Parathyroid adenoma (tissue), 2 donors: ENCODE measurements around the gene PROZ.

Source experiments
- H2AFZ ChIP-seq: fragments of 300-600 bp; sonication (generic); one replicate; pipeline ENCODE4 v1.7.0; 2017; ENCODE audit warnings: antibody characterized with exemption, mild to moderate bottlenecking
- H3K27ac ChIP-seq: fragments of 300-600 bp; sonication (generic); one replicate; pipeline ENCODE4 v1.7.0; 2017
- H3K27me3 ChIP-seq: fragments of 300-600 bp; sonication (generic); one replicate; pipeline ENCODE4 v1.7.0; 2017; ENCODE audit warnings: low read length; ENCODE audit not compliant: control insufficient read depth, insufficient read depth
- H3K36me3 ChIP-seq: fragments of 300-600 bp; sonication (generic); one replicate; pipeline ENCODE4 v1.7.0; 2017; ENCODE audit warnings: low read length; ENCODE audit not compliant: control insufficient read depth, insufficient read depth
- H3K4me1 ChIP-seq: fragments of 300-600 bp; sonication (generic); one replicate; pipeline ENCODE4 v1.7.0; 2017; ENCODE audit warnings: control low read depth
- H3K4me2 ChIP-seq: fragments of 300-600 bp; sonication (generic); one replicate; pipeline ENCODE4 v1.7.0; 2017; ENCODE audit warnings: low read length
- H3K4me3 ChIP-seq: fragments of 300-600 bp; sonication (generic); one replicate; pipeline ENCODE4 v1.7.0; 2017; ENCODE audit warnings: low read depth, low read length
- H3K79me2 ChIP-seq: fragments of 300-600 bp; sonication (generic); one replicate; pipeline ENCODE4 v1.7.0; 2017; ENCODE audit warnings: control low read depth
- H3K9ac ChIP-seq: fragments of 300-600 bp; sonication (generic); one replicate; pipeline ENCODE4 v1.7.0; 2017; ENCODE audit warnings: mild to moderate bottlenecking
- H3K9me3 ChIP-seq: fragments of 300-600 bp; sonication (generic); one replicate; pipeline ENCODE4 v1.7.0; 2017; ENCODE audit warnings: low read length; ENCODE audit not compliant: control insufficient read depth
- TF ChIP-seq, protein P1 (sequence below): fragments of 300-600 bp; sonication (generic); IDR thresholded peaks from one replicate; pipeline ENCODE4 v1.7.0; 2017; ENCODE audit warnings: antibody characterized with exemption, mild to moderate bottlenecking
- donor health status: primary hyperparathyroidism.

The PROZ gene

GRCh38 chr13:113187883-113188665 lies 29.6 kb downstream of the PROZ start:
- TF ChIP-seq, protein P1, sequence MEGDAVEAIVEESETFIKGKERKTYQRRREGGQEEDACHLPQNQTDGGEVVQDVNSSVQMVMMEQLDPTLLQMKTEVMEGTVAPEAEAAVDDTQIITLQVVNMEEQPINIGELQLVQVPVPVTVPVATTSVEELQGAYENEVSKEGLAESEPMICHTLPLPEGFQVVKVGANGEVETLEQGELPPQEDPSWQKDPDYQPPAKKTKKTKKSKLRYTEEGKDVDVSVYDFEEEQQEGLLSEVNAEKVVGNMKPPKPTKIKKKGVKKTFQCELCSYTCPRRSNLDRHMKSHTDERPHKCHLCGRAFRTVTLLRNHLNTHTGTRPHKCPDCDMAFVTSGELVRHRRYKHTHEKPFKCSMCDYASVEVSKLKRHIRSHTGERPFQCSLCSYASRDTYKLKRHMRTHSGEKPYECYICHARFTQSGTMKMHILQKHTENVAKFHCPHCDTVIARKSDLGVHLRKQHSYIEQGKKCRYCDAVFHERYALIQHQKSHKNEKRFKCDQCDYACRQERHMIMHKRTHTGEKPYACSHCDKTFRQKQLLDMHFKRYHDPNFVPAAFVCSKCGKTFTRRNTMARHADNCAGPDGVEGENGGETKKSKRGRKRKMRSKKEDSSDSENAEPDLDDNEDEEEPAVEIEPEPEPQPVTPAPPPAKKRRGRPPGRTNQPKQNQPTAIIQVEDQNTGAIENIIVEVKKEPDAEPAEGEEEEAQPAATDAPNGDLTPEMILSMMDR = no peak
- no peaks in the 10 kb centered on the region for H3K36me3 ChIP-seq
- H3K9ac ChIP-seq = no peak overlapping the region
- H3K79me2 ChIP-seq = peaks cover 3% of the 10 kb centered on the region
- no peak overlapping the region for H2AFZ ChIP-seq
- no peaks in the 10 kb centered on the region for H3K27me3 ChIP-seq
- no peaks in the 10 kb centered on the region for H3K4me1 ChIP-seq
- H3K9me3 ChIP-seq = no peaks in the 10 kb centered on the region
- H3K4me2 ChIP-seq = no peak overlapping the region
- no peak overlapping the region for H3K27ac ChIP-seq
- no peak overlapping the region for H3K4me3 ChIP-seq

GRCh38 chr13:113190181-113190580 lies 31.7 kb downstream of the PROZ start:
- H3K4me2 ChIP-seq = no peak overlapping the region
- H2AFZ ChIP-seq = no peak overlapping the region
- TF ChIP-seq, protein P1 = no peak
- peaks cover 3% of the 10 kb centered on the region for H3K79me2 ChIP-seq
- H3K4me1 ChIP-seq = no peaks in the 10 kb centered on the region
- no peak overlapping the region for H3K27ac ChIP-seq
- H3K9me3 ChIP-seq = no peaks in the 10 kb centered on the region
- H3K36me3 ChIP-seq = no peaks in the 10 kb centered on the region
- no peak overlapping the region for H3K4me3 ChIP-seq
- H3K9ac ChIP-seq = no peak overlapping the region
- no peaks in the 10 kb centered on the region for H3K27me3 ChIP-seq

DNA sequence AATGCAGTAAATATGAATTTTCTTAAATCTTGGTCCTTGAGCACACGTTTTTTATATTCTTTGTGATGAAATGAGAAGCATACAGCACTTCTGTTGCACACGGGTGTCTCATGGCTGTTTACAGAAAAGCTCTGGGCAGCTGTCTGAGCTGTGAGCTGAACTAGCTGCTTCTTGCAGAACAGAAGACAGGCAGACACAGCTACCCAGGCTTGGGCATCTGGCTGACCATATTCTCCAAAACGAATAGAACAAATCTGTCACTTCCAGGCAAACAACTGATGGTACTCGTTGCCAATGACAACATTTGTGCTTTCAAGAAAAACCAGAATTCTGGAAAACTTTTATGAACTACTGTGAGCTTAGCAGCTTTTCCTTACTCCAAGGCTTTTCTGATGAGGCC lies 33.8 kb downstream of the PROZ start:
- no peaks in the 10 kb centered on the region for H3K9me3 ChIP-seq
- H3K4me3 ChIP-seq = no peak overlapping the region
- no peak overlapping the region for H3K4me2 ChIP-seq
- no peak overlapping the region for H3K9ac ChIP-seq
- TF ChIP-seq, protein P1 = no peak
- H3K4me1 ChIP-seq = no peaks in the 10 kb centered on the region
- no peak overlapping the region for H2AFZ ChIP-seq
- H3K79me2 ChIP-seq = no peaks in the 10 kb centered on the region
- H3K27ac ChIP-seq = no peak overlapping the region
- no peaks in the 10 kb centered on the region for H3K36me3 ChIP-seq
- H3K27me3 ChIP-seq = no peaks in the 10 kb centered on the region

DNA sequence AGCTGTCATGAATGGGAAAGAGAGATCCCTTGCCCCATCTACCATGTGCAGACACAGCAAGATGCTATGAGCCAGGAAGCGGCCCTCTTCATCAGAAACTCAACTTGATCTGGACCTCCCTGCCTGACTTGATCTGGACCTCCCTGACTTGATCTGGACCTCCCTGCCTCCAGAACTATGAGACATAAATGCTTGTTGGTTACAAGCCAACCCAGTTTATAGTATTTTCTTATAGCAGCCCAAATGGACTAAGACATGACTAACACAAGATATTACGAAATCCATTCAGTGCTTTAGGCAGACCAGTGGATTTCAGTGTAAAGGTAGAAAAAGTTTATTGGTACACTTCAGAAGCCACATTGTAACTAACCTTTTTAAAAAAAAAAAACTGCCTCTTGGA lies 34.5 kb downstream of the PROZ start:
- Histone ChIP-seq H3K36me3 (no peaks in the 10 kb centered on the region), H3K27me3 (no peaks in the 10 kb centered on the region), H3K9me3 (no peaks in the 10 kb centered on the region), H3K27ac (no peak overlapping the region), H3K4me2 (no peak overlapping the region), H3K9ac (no peak overlapping the region), H2AFZ (no peak overlapping the region), H3K4me3 (no peak overlapping the region), H3K79me2 (no peaks in the 10 kb centered on the region), H3K4me1 (no peaks in the 10 kb centered on the region)
- TF ChIP-seq, protein P1 = no peak

GRCh38 chr13:113195360-113195759 lies 36.9 kb downstream of the PROZ start:
- TF ChIP-seq, protein P1 = no peak
- Histone ChIP-seq H3K9ac (no peak overlapping the region), H3K79me2 (no peaks in the 10 kb centered on the region), H3K36me3 (no peaks in the 10 kb centered on the region), H3K4me2 (no peak overlapping the region), H3K27me3 (no peaks in the 10 kb centered on the region), H3K4me1 (no peaks in the 10 kb centered on the region), H3K9me3 (no peaks in the 10 kb centered on the region), H3K4me3 (no peak overlapping the region), H2AFZ (no peak overlapping the region), H3K27ac (no peak overlapping the region)
